Mesenchymal stem cell (in vitro differentiated cells and primary cell): Measurements from ENCODE around the gene MATCAP1.

ENCODE experiments used
- DNase-seq: peaks from one replicate; pipeline ENCODE4 v3.0.0-alpha.2; 2013
- H2AFZ ChIP-seq: one replicate; pipeline ENCODE4 v1.6.1; 2013; ENCODE audit warnings: low read depth, mild to moderate bottlenecking, control low read depth, inconsistent platforms, low read length, moderate library complexity
- H2AK5ac ChIP-seq: 2 replicates; pipeline ENCODE4 v1.6.1; 2013; ENCODE audit warnings: low read length, moderate library complexity, mild to moderate bottlenecking, inconsistent platforms; ENCODE audit not compliant: severe bottlenecking
- H2BK120ac ChIP-seq: one replicate; pipeline ENCODE4 v1.6.1; 2013; ENCODE audit warnings: low read depth, mild to moderate bottlenecking, inconsistent platforms, low read length, moderate library complexity
- H2BK12ac ChIP-seq, 2 experiments: one replicate each; pipeline ENCODE4 v1.6.1; 2013; ENCODE audit warnings: inconsistent platforms in 2 of 2, low read length in 2 of 2, mild to moderate bottlenecking in 2 of 2, moderate library complexity in 2 of 2, control low read depth in 1 of 2
- H2BK15ac ChIP-seq: one replicate; pipeline ENCODE4 v1.6.1; 2013; ENCODE audit warnings: mild to moderate bottlenecking, low read depth, inconsistent platforms; ENCODE audit not compliant: poor library complexity, severe bottlenecking
- H2BK5ac ChIP-seq: 2 replicates; pipeline ENCODE4 v1.6.1; 2013; ENCODE audit warnings: low read depth, mild to moderate bottlenecking, low read length, control low read depth, inconsistent platforms; ENCODE audit not compliant: poor library complexity, severe bottlenecking
- H3K14ac ChIP-seq, 2 experiments: one replicate each; pipeline ENCODE4 v1.6.1; 2013; ENCODE audit warnings: inconsistent platforms in 2 of 2, low read length in 2 of 2, control low read depth in 1 of 2, mild to moderate bottlenecking in 1 of 2, moderate library complexity in 1 of 2
- H3K18ac ChIP-seq, 2 experiments: one replicate each; pipeline ENCODE4 v1.6.1; 2013; ENCODE audit warnings: inconsistent platforms in 2 of 2, low read length in 2 of 2, control low read depth in 1 of 2, low read depth in 1 of 2, mild to moderate bottlenecking in 1 of 2
- H3K23ac ChIP-seq, 2 experiments: one replicate each; pipeline ENCODE4 v1.6.1; 2013; ENCODE audit warnings: inconsistent platforms in 2 of 2, low read length in 2 of 2, mild to moderate bottlenecking in 2 of 2, moderate library complexity in 2 of 2, control low read depth in 1 of 2
- H3K27ac ChIP-seq: 2 replicates; pipeline ENCODE4 v1.5.1; 2013; ENCODE audit warnings: mild to moderate bottlenecking, moderate library complexity, low read length, control low read depth, inconsistent platforms; ENCODE audit not compliant: poor library complexity, severe bottlenecking
- H3K27me3 ChIP-seq, 2 experiments: 2 replicates each; pipeline versions ENCODE4 v1.6.1 to v1.7.0; 2013; ENCODE audit warnings: low read length in 2 of 2, mild to moderate bottlenecking in 2 of 2, moderate library complexity in 2 of 2, control low read depth in 1 of 2, inconsistent platforms in 1 of 2; ENCODE audit not compliant: control insufficient read depth in 1 of 2, insufficient read depth in 1 of 2
- H3K36me3 ChIP-seq, 2 experiments: 2 replicates each; pipeline versions ENCODE4 v1.6.1 to v1.7.0; 2013; ENCODE audit warnings: low read length in 2 of 2, control low read depth in 1 of 2, inconsistent platforms in 1 of 2, low read depth in 1 of 2, mild to moderate bottlenecking in 1 of 2; ENCODE audit not compliant: insufficient read depth in 2 of 2, control insufficient read depth in 1 of 2
- H3K4ac ChIP-seq, 2 experiments: one replicate each; pipeline ENCODE4 v1.6.1; 2013; ENCODE audit warnings: inconsistent platforms in 2 of 2, low read length in 2 of 2, mild to moderate bottlenecking in 2 of 2, moderate library complexity in 2 of 2, control low read depth in 1 of 2, low read depth in 1 of 2
- H3K4me1 ChIP-seq: 2 replicates; pipeline ENCODE4 v1.6.1; 2013; ENCODE audit warnings: low read depth, low read length, control low read depth; ENCODE audit not compliant: control insufficient read depth, insufficient read depth
- H3K4me2 ChIP-seq: 2 replicates; pipeline ENCODE4 v1.6.1; 2013; ENCODE audit warnings: low read length, mild to moderate bottlenecking, inconsistent platforms; ENCODE audit not compliant: poor library complexity, severe bottlenecking
- H3K4me3 ChIP-seq, 2 experiments: 2 replicates each; pipeline versions ENCODE4 v1.5.1 to v1.7.0; 2013; ENCODE audit warnings: low read length in 2 of 2, mild to moderate bottlenecking in 2 of 2, control low read depth in 1 of 2, low read depth in 1 of 2; ENCODE audit not compliant: insufficient read depth in 1 of 2
- H3K79me1 ChIP-seq: replicated peaks from 2 replicates; pipeline ENCODE4 v1.6.1; 2013; ENCODE audit warnings: mild to moderate bottlenecking, control low read depth, low read length, inconsistent platforms; ENCODE audit not compliant: poor library complexity, severe bottlenecking
- H3K9ac ChIP-seq: 2 replicates; pipeline ENCODE4 v1.7.0; 2013; ENCODE audit warnings: mild to moderate bottlenecking, low read length, moderate library complexity
- H3K9me3 ChIP-seq: 2 replicates; pipeline ENCODE4 v1.7.0; 2013; ENCODE audit warnings: mild to moderate bottlenecking, low read length; ENCODE audit not compliant: control insufficient read depth
- H4K8ac ChIP-seq: one replicate; pipeline ENCODE4 v1.6.1; 2013; ENCODE audit warnings: inconsistent platforms, mild to moderate bottlenecking, low read length, moderate library complexity
- H4K91ac ChIP-seq: one replicate; pipeline ENCODE4 v1.6.1; 2013; ENCODE audit warnings: mild to moderate bottlenecking, low read length, inconsistent platforms
- WGBS: methylation state at CpG from one replicate; pipeline ENCODE4 v1.1.7; 2013; ENCODE audit warnings: mixed read lengths; 5-methylcytosine and 5-hydroxymethylcytosine counted together

Gene MATCAP1

GRCh38 chr16:67188323-67188722 lies 4.6 kb upstream of the MATCAP1 start:
- Histone ChIP-seq H4K91ac (no peak overlapping the region), H2AFZ (no peak overlapping the region), H3K36me3 (peaks cover 2% of the 10 kb centered on the region in 2 experiments), H2AK5ac (no peak overlapping the region), H3K27me3 (no peaks in the 10 kb centered on the region), H3K27ac (no peak overlapping the region), H3K4me3 (no peak overlapping the region), H3K9ac (no peak overlapping the region), H3K79me1 (peaks cover under 1% of the 10 kb centered on the region), H4K8ac (no peak overlapping the region), H2BK120ac (no peak overlapping the region), H3K18ac (no peak overlapping the region), H3K4me1 (peaks cover 40% of the 10 kb centered on the region), H2BK15ac (no peak overlapping the region), H3K14ac (no peak overlapping the region), H2BK12ac (no peak overlapping the region), H2BK5ac (no peak overlapping the region), H3K4ac (no peak overlapping the region), H3K23ac (no peak overlapping the region), H3K4me2 (no peak overlapping the region), H3K9me3 (no peaks in the 10 kb centered on the region)
- 86% methylated on average over 4 of the region's 4 CpGs for WGBS
- DNase-seq: no peak

DNA sequence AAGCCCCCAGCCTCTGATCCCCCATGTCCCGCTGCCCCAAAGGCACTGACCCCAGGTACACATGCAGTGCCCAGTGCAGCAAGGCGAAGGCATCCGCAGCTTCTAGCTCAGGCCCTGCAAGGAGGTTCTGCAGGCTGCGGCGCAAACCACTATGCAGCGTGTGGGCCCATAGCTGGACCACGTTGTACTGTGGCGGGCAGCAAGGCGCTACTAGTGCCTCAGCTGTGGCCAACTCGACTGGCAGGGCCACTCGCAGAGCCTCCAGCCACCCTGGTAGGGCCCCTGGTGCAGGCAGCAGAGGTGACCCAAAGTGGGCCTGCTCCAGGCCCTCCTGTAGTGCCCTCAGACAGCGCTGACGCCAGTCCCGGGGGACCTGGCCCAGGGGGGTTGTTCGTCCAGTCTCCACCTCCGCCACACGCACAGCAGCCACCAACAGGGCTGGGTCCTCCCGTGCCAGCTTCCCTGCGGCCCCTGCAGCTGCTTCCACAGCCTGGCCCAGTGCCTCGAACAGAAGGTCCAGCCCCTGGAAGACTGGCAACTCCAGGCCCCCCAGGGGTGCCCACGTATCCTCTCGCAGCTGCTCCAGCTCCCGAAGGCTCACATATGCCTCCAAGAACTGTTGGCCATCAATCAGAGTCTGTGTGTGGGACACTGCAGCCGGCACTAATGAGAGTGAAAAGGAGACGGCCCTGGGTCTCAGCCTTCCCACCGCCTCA lies 3.6 kb upstream of the MATCAP1 start:
- H2BK120ac ChIP-seq: no peak overlapping the region
- H2AK5ac ChIP-seq: no peak overlapping the region
- peaks cover 37% of the 10 kb centered on the region for H3K4me1 ChIP-seq
- H3K4ac ChIP-seq: no peak overlapping the region
- no peak overlapping the region for H3K9ac ChIP-seq
- no peaks in the 10 kb centered on the region for H3K9me3 ChIP-seq
- no peak overlapping the region for H2AFZ ChIP-seq
- no peak overlapping the region for H2BK5ac ChIP-seq
- H4K8ac ChIP-seq: no peak overlapping the region
- no peaks in the 10 kb centered on the region for H3K36me3 ChIP-seq
- no peak overlapping the region for H3K23ac ChIP-seq
- H3K4me3 ChIP-seq: no peak overlapping the region
- H2BK15ac ChIP-seq: no peak overlapping the region
- H2BK12ac ChIP-seq: no peak overlapping the region
- H3K27ac ChIP-seq: no peak overlapping the region
- H3K27me3 ChIP-seq: no peaks in the 10 kb centered on the region
- no peak overlapping the region for H3K18ac ChIP-seq
- DNase-seq: no peak
- H3K14ac ChIP-seq: no peak overlapping the region
- H3K79me1 ChIP-seq: peaks cover 4% of the 10 kb centered on the region
- no peak overlapping the region for H4K91ac ChIP-seq
- WGBS: 92% methylated on average over 26 of the region's 26 CpGs
- H3K4me2 ChIP-seq: no peak overlapping the region

- no peak for DNase-seq
- Histone ChIP-seq H3K27ac (no peak overlapping the region), H2BK5ac (no peak overlapping the region), H3K27me3 (no peaks in the 10 kb centered on the region), H2AK5ac (no peak overlapping the region), H3K4me3 (no peak overlapping the region), H4K91ac (no peak overlapping the region), H3K36me3 (no peaks in the 10 kb centered on the region), H3K4me1 (peaks cover 35% of the 10 kb centered on the region), H2BK120ac (no peak overlapping the region), H2BK15ac (no peak overlapping the region), H3K4ac (no peak overlapping the region), H3K23ac (no peak overlapping the region), H2AFZ (no peak overlapping the region), H3K4me2 (no peak overlapping the region), H3K79me1 (peaks cover 5% of the 10 kb centered on the region), H3K18ac (no peak overlapping the region), H4K8ac (no peak overlapping the region), H3K14ac (peak overlapping the region in 1 of 2 experiments; percentile 21), H3K9ac (no peak overlapping the region), H3K9me3 (no peaks in the 10 kb centered on the region), H2BK12ac (no peak overlapping the region)
- WGBS: 61% methylated on average over 4 of the region's 5 CpGs
Measured at GRCh38 chr16:67186550-67186950, 2.8 kb upstream of the MATCAP1 start.

DNA sequence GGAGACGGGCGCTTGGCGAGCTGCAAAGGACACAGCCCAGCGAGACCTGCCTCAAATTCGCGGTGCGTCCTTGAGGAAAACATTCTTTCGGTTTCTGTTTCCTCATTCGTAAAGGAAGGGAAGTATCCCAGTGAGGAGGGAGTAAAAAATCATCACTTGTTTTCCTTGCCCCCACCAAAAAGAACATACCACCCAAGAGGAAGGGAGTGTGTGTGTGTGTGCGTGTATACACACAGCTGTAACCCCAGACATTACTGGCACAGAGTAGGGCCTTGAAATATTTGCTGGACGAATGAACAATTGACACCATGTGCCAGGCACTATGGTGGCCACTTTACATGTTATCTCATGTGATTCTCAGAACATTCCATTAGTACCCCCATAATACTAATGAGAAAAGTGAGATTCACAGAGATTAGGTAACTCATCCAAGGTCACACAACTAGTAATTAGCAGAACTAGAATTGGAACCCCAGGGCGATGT lies 1.9 kb upstream of the MATCAP1 start:
- no peak for DNase-seq
- H4K91ac ChIP-seq: no peak overlapping the region
- no peak overlapping the region for H2BK5ac ChIP-seq
- no peak overlapping the region for H3K23ac ChIP-seq
- peak overlapping the region; percentile 31 for H3K9ac ChIP-seq
- H3K4me1 ChIP-seq: peaks cover 34% of the 10 kb centered on the region
- no peak overlapping the region for H3K4me2 ChIP-seq
- no peak overlapping the region for H4K8ac ChIP-seq
- peaks cover 12% of the 10 kb centered on the region for H3K79me1 ChIP-seq
- H3K27ac ChIP-seq: no peak overlapping the region
- H3K27me3 ChIP-seq: no peaks in the 10 kb centered on the region
- no peak overlapping the region for H2BK12ac ChIP-seq
- no peak overlapping the region for H2BK15ac ChIP-seq
- WGBS: 23% methylated on average over 5 of the region's 12 CpGs
- H3K14ac ChIP-seq: no peak overlapping the region
- no peak overlapping the region for H2AK5ac ChIP-seq
- H2BK120ac ChIP-seq: no peak overlapping the region
- H3K4ac ChIP-seq: no peak overlapping the region
- H3K18ac ChIP-seq: no peak overlapping the region
- no peak overlapping the region for H2AFZ ChIP-seq
- peaks cover 0 to under 1% of the 10 kb centered on the region in 2 experiments for H3K36me3 ChIP-seq
- peak overlapping the region in 1 of 2 experiments; percentile 65 for H3K4me3 ChIP-seq
- no peaks in the 10 kb centered on the region for H3K9me3 ChIP-seq
